HEK293T (cell line): ENCODE data around the gene TTC8.
A peak's percentile ranks its signal among the peaks of the same experiment; 100 is the strongest.

Experiments
- CTCF ChIA-PET: fragments of 350-600 bp; formaldehyde crosslinking; extraction: SDS; loops from one replicate; lab custom pipeline; 2021; ENCODE audit warnings: antibody characterized with exemption, inconsistent platforms; lab: Yijun Ruan, JAX
- POLR2A ChIA-PET: fragments of 350-600 bp; formaldehyde crosslinking; extraction: SDS; loops from one replicate; lab custom pipeline; 2020; ENCODE audit warnings: antibody characterized with exemption, inconsistent platforms; lab: Yijun Ruan, JAX
- DNase-seq: peaks from one replicate; pipeline ENCODE4 v3.0.0; 2012; ENCODE audit warnings: mixed read lengths; ENCODE audit errors: extremely low spot score
- ARNT ChIP-seq: fragments of 450-650 bp; IDR thresholded peaks from 2 replicates; pipeline ENCODE4 v1.6.1; 2017; ENCODE audit warnings: mild to moderate bottlenecking
- BHLHE40 ChIP-seq: fragments of 450-650 bp; IDR thresholded peaks from 2 replicates; pipeline ENCODE4 v1.6.1; 2016; ENCODE audit warnings: mild to moderate bottlenecking, moderate library complexity, borderline replicate concordance
- CTBP1 ChIP-seq: fragments of 450-650 bp; IDR thresholded peaks from 2 replicates; pipeline ENCODE4 v1.6.1; 2016; ENCODE audit warnings: borderline replicate concordance
- ELF4 ChIP-seq: fragments of 450-650 bp; IDR thresholded peaks from 2 replicates; pipeline ENCODE4 v1.6.1; 2017; ENCODE audit warnings: antibody characterized with exemption
- FOXA1 ChIP-seq: fragments of 450-650 bp; IDR thresholded peaks from 2 replicates; pipeline ENCODE4 v1.6.1; 2016; ENCODE audit warnings: mild to moderate bottlenecking
- FOXK2 ChIP-seq: fragments of 450-650 bp; IDR thresholded peaks from 2 replicates; pipeline ENCODE4 v1.6.1; 2016; ENCODE audit warnings: mild to moderate bottlenecking
- FOXM1 ChIP-seq: fragments of 450-650 bp; IDR thresholded peaks from 2 replicates; pipeline ENCODE4 v1.6.1; 2017; ENCODE audit warnings: mild to moderate bottlenecking, borderline replicate concordance
- HDGF ChIP-seq: fragments of 450-650 bp; IDR thresholded peaks from 2 replicates; pipeline ENCODE4 v1.6.1; 2017; ENCODE audit warnings: antibody characterized with exemption, borderline replicate concordance
- L3MBTL2 ChIP-seq: fragments of 450-650 bp; conservative IDR thresholded peaks from 2 replicates; pipeline ENCODE4 v1.6.1; 2016; ENCODE audit warnings: mild to moderate bottlenecking
- LEF1 ChIP-seq: fragments of 450-650 bp; IDR thresholded peaks from 2 replicates; pipeline ENCODE4 v1.6.1; 2017; ENCODE audit warnings: mild to moderate bottlenecking, borderline replicate concordance
- NFRKB ChIP-seq: fragments of 450-650 bp; IDR thresholded peaks from 2 replicates; pipeline ENCODE4 v1.6.1; 2016; ENCODE audit warnings: mild to moderate bottlenecking, moderate library complexity
- SP1 ChIP-seq: fragments of 450-650 bp; IDR thresholded peaks from 2 replicates; pipeline ENCODE4 v1.6.1; 2017
- SUZ12 ChIP-seq: fragments of 450-650 bp; IDR thresholded peaks from 2 replicates; pipeline ENCODE4 v1.6.1; 2016; ENCODE audit warnings: mild to moderate bottlenecking
- TARDBP ChIP-seq: fragments of 450-650 bp; IDR thresholded peaks from 2 replicates; pipeline ENCODE4 v1.6.1; 2016
- ZNF384 ChIP-seq: fragments of 450-650 bp; IDR thresholded peaks from 2 replicates; pipeline ENCODE4 v1.6.1; 2016
- TF ChIP-seq, protein P1 (sequence below): fragments of 450-650 bp; IDR thresholded peaks from 2 replicates; pipeline ENCODE4 v1.6.1; 2016

TTC8 gene

DNA sequence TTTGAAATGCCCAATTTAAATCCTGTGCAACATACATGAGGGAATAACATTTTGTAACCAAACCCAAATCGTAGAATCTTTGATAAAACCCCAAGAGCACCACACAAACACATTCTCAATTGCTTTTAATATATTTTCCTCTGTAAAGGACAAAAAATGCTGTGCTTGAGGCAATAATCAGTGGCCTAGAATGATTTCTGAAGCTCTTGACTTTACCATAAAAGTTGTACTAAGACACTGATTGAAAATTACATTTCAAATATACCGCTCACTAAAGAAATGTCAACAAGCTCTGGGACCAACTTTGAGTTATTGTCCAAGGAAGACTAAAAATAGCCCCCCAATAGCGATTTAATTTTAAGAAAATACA is 33.2 kb upstream of the TTC8 start:
- TF ChIP-seq FOXK2: no peak
- DNase-seq: no peak

DNA sequence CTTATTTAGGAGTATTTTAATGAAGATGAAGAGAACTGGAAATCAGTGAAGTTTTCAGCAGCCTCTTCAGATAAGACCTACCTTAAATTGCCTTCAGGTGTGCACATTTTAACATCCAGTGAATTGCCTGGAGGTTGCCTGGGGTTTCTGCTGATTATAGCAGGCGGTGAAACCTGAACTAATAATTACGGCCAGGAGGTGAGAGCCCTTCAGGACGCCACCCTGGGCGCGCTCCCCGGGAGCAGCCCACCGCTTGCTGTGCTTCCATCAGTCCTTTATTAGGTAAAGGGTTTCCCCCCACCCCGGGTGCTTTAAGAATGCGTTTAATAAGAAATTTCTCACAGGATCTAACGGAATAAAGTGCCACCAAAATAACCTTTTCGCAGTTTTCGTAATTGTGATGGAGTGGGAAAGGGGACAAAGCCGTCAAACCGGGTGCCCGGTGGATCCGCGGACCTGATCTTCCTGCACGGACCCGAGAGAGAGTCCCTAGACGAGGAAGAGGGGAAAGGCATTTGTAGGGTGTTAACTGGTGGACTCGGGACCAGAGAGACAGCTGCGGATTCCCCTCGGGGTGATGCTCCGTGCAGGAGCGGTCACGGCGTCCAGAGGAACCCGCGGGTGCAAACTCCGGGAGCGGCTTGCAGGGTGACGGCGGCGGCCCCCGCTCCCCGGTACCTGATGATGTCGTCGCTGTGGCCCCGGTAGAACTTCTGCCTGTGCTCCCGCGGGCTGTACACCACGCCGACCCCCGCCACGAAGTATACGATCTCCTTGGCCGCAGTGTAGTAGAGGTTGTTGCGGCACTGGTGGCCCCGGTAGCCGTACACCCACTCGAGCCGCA is 32.6 kb upstream of the TTC8 start:
- CTCF ChIA-PET: interaction anchor here (0.6 kb wide), 1 partner anchor 15 kb away, joined by 4 read pairs; no protein-coding TSS in a partner anchor
- TF ChIP-seq L3MBTL2 (peak; percentile 22; the same call in 1 of the 2 replicates), SP1 (no peak)
- POLR2A ChIA-PET: interaction anchor here (2.3 kb wide), 1 partner anchor 32 kb away, joined by 11 read pairs; the partner anchor contains the start of gene TTC8

More for the DNA sequence above, 33.2 kb upstream of the TTC8 start:
- POLR2A ChIA-PET: no interaction called here
- CTCF ChIA-PET: interaction anchor here (0.6 kb wide), 1 partner anchor 14 kb away, joined by 4 read pairs; no protein-coding TSS in a partner anchor

DNA sequence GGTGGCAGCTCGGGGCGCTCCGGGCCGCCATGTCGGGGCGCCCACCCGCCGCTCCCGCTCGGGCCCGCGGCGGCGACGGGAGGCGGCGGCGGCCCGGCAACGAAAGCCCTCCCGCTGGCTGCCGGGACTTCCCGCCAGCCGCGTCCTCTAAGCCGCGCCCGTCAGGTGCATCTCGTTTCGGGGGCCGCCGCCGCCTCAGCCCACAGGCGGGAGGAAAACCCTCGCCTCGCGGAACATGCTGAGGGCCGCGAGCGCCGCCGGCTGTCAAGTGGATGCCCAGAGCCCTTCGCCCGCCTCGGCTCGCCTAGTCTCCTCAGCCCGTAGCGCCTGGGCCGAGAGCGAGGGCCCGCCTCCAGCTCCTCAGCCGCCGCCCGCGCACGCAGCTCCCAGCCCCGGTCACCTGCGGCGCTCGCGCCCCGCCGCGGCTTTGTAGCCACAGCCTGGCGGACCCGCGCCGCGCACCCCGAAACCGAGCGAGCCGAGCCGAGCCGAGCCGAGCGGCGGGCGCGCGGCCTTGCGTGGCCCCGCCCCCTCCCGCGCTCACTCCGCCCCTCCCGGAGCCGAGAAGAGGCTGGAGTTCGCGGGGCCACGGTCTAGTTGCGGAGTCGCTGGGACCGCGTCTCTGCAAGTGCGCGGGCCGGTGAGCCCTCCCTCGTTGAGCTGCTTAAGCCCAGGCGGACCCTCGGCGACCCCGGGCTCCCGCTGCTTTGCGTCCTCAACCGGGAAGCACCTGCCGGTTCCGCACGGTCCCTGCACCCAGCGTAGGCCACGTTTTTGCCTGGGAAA is 31.8 kb upstream of the TTC8 start, which contains the start of gene EML5:
Gene EML5, minus strand, starts transcription at position 481 of the 786 bp plus-strand sequence. Its CDS starts 450 bp downstream, at position 31.
- CTCF ChIA-PET: interaction anchor here (0.7 kb wide), 1 partner anchor 362 kb away, joined by 3 read pairs; no protein-coding TSS in a partner anchor
- POLR2A ChIA-PET: interaction anchor here (0.5 to 2.3 kb wide), 5 partner anchors 10 to 1526 kb away, joined by 3 to 11 read pairs (median 3); partner anchors contain the start of gene TTC8
- peak; percentile 71 for DNase-seq
- TF ChIP-seq SUZ12: no peak
- TF ChIP-seq ELF4: no peak
- peak; percentile 72 for TF ChIP-seq L3MBTL2

More for the DNA sequence above, 32.6 kb upstream of the TTC8 start:
- DNase-seq: peak; percentile 11

DNA sequence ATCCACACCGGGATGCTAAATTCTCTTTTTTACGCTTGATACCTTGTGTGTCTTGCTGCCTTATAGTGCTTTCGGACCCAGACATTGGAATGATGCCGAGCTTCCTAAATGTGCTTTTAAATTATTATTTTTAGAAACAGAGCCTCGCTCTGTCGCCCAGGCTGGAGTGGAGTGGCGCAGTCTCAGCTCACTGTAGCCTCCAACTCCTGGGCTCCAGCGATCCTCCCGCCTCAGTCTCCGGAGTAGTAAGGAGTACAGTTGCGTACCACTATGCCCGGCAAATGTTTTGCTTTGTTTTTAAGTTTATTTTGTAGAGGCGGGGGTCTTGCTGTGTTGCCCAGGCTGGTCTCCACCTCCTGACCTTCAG is 31.2 kb upstream of the TTC8 start:
- CTCF ChIA-PET: interaction anchor here (0.7 kb wide), 1 partner anchor 361 kb away, joined by 3 read pairs; no protein-coding TSS in a partner anchor
- no peak for DNase-seq
- POLR2A ChIA-PET: interaction anchor here (0.5 to 2.3 kb wide), 6 partner anchors 9 to 1526 kb away, joined by 3 to 11 read pairs (median 3); partner anchors contain the start of gene TTC8
- TF ChIP-seq ARNT (no peak), SP1 (no peak), L3MBTL2 (0 out of 2 replicates have a peak, but pooled peaks have one; percentile 10)

DNA sequence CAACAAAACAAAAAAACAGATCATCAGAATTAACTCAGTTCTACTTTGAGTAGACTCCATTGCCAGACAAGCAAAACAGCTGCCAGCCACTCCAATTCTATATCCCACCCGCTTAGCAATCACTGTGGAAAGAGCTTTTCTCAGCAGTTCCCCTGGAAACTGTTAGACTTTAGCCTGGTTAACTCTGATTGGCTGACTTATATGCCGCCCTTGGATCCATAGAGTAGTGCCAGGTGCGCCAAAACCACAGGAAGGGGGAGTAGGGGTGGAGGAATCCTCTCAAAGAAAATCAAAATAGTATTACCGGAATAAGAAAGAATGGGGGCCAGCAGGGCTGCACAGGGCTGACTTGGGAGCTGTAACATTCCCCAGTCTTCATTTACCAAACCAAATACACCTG is 26.3 kb upstream of the TTC8 start:
- DNase-seq: no peak
- TF ChIP-seq ZNF384: no peak
- TF ChIP-seq ARNT: no peak
- no peak for TF ChIP-seq ELF4
- TF ChIP-seq BHLHE40: no peak
- TF ChIP-seq SUZ12: no peak
- TF ChIP-seq HDGF: no peak
- TF ChIP-seq FOXA1: no peak
- TF ChIP-seq CTBP1: no peak
- TF ChIP-seq LEF1: no peak
- TF ChIP-seq NFRKB: no peak
- no peak for TF ChIP-seq FOXM1
- no peak for TF ChIP-seq L3MBTL2
- no peak for TF ChIP-seq FOXK2
- TF ChIP-seq, protein P1, sequence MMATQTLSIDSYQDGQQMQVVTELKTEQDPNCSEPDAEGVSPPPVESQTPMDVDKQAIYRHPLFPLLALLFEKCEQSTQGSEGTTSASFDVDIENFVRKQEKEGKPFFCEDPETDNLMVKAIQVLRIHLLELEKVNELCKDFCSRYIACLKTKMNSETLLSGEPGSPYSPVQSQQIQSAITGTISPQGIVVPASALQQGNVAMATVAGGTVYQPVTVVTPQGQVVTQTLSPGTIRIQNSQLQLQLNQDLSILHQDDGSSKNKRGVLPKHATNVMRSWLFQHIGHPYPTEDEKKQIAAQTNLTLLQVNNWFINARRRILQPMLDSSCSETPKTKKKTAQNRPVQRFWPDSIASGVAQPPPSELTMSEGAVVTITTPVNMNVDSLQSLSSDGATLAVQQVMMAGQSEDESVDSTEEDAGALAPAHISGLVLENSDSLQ: no peak
- TF ChIP-seq SP1: no peak
- no peak for TF ChIP-seq TARDBP
- ChIA-PET CTCF (interaction anchor here (0.6 kb wide), 1 partner anchor 806 kb away, joined by 3 read pairs; no protein-coding TSS in a partner anchor), POLR2A (interaction anchor here (1.0 kb wide), 1 partner anchor 26 kb away, joined by 4 read pairs; the partner anchor contains the start of gene TTC8)

DNA sequence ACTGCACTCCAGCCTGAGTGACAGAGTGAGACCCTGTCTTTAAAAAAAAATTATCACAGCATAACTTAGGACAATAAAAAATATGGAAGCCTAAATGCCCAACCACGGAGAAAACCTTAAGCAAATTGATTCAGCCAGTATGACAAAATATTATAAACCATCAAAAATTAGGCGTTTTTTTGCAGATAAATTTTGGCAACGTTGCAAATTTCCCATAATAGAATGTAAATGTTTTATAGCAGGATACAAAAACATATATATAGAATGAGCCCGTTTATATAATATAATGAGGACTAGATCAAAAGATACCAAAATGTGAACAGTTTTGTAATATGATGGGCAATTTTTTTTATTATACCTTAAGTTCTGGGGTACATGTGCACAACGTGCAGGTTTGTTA is 24.9 kb upstream of the TTC8 start:
- DNase-seq: no peak
- CTCF ChIA-PET: interaction anchor here (0.6 kb wide), 1 partner anchor 89 kb away, joined by 4 read pairs; no protein-coding TSS in a partner anchor
- no peak for TF ChIP-seq ARNT
- TF ChIP-seq CTBP1: no peak
- TF ChIP-seq FOXK2: no peak
- no peak for TF ChIP-seq L3MBTL2
- TF ChIP-seq ZNF384: no peak
- no peak for TF ChIP-seq LEF1
- TF ChIP-seq TARDBP: no peak
- TF ChIP-seq FOXM1: no peak
- TF ChIP-seq HDGF: no peak
- TF ChIP-seq BHLHE40: no peak
- TF ChIP-seq, protein P1: no peak
- no peak for TF ChIP-seq SP1
- TF ChIP-seq SUZ12: no peak
- POLR2A ChIA-PET: no interaction called here
